Heart left ventricle (tissue), 13 donors: ENCODE results near the gene MANBA.

ENCODE experiments used
- POLR2A ChIP-seq, 2 donors: fragments of 450-650 bp; IDR thresholded peaks; one replicate each; pipeline ENCODE4 v1.6.1; 2017; ENCODE audit warnings: antibody characterized with exemption in 2 of 2, mild to moderate bottlenecking in 2 of 2, moderate library complexity in 2 of 2
- TF ChIP-seq, protein P1 (sequence below), 12 donors: fragments of 200-600 bp; sonication (generic) in 4 of 12; IDR thresholded peaks; one replicate each; pipeline versions ENCODE4 v1.5.0 to v1.8.0; 2018 to 2022; ENCODE audit warnings: antibody characterized with exemption in 12 of 12, mild to moderate bottlenecking in 5 of 12
- donor health status: ischemic (EF 13 %, LVEDD 7.1; RV severe dilation, severe dysfunction).
- donor health status: DM: no; HTN: yes; CAD: no.
- donor health status: DM: no; HTN: no; CAD: no.
- donor health status: ischemic (EF 25% LVEDD 6.9; RV normal size, moderate dysfunction).
- donor health status: ischemic (EF 25% LVEDD 5.7; RV mildly dilated, moderate dysfunction).
- donor health status: ischemic (EF 35%, LVEDD 5.7; RV mildly dilated, moderate dysfunction).
- donor health status: nonischemic (EF 11% LVEDD 7.7; RV severe dilation, severe dysfunction).
- donor health status: DM: yes; HTN: yes; CAD: no.
- donor health status: PGD.
- donor health status: ischemic (EF 29% LVEDD 5.4; RV normal size, mild dysfunction).
- donor health status: nonischemic (EF 23%, LVEDD 6.1; RV moderate dilation, normal function).

DNA sequence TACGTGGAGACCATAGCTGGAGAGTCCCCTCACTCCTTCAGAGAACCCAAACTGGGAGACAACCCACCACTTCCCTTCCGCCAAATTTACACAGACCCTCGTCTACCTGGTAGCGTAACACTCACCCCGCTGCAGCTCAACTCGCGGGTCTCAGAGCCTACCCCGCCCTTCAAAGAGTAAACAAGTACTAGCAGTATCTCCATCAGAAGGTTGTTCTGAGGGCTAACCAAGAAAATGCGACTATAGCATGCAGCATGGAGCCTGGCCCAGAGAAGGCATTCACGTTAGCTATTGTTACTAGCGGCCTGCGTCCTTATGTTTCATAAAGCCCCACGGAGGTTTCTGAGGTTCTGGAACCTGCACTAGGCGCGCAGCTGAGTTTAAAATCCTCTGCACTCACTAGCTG is 531 bp upstream of the MANBA start:
- TF ChIP-seq, protein P1, sequence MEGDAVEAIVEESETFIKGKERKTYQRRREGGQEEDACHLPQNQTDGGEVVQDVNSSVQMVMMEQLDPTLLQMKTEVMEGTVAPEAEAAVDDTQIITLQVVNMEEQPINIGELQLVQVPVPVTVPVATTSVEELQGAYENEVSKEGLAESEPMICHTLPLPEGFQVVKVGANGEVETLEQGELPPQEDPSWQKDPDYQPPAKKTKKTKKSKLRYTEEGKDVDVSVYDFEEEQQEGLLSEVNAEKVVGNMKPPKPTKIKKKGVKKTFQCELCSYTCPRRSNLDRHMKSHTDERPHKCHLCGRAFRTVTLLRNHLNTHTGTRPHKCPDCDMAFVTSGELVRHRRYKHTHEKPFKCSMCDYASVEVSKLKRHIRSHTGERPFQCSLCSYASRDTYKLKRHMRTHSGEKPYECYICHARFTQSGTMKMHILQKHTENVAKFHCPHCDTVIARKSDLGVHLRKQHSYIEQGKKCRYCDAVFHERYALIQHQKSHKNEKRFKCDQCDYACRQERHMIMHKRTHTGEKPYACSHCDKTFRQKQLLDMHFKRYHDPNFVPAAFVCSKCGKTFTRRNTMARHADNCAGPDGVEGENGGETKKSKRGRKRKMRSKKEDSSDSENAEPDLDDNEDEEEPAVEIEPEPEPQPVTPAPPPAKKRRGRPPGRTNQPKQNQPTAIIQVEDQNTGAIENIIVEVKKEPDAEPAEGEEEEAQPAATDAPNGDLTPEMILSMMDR (IDR thresholded peaks at IDR 0.05) = no peak
- no peak for TF ChIP-seq POLR2A (IDR thresholded peaks at IDR 0.05)
